ENCODE data around the gene OR51G2.

OR51G2 gene

DNA sequence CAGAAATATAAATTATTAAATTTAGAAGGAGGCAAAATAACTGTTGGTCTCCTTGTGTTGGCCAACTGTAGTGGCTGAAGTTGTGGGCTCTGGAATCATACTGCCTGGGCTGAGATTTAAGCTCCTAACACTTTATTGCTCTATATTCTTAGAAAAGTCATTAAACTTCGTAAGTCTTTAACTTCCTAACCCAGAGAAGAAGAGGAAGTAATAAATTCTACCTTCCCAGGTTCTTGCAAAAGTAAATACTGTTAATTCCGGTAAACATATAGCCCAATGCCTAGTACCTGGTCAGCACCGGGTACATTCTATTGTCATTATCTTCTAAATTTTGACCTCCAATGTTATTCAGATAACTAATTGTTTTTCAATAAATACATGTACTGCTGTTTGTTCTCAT, 33.0 kb downstream of the OR51G2 start:
- TF ChIP-seq CTCF (IDR thresholded peaks at IDR 0.05; ENCODE audit: low read depth, low read length) (no peak), MYC (IDR thresholded peaks at IDR 0.05; ENCODE audit: low read depth, low read length) (no peak), POLR2A (IDR thresholded peaks at IDR 0.05; ENCODE audit: extremely low read depth, insufficient read length) (no peak)
- TF ChIP-seq, protein P1, sequence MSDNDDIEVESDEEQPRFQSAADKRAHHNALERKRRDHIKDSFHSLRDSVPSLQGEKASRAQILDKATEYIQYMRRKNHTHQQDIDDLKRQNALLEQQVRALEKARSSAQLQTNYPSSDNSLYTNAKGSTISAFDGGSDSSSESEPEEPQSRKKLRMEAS (IDR thresholded peaks at IDR 0.05; ENCODE audit: low read depth, low read length): no peak
- no peak overlapping the region for H3K4me3 ChIP-seq (ENCODE audit: low read depth, low read length)
- DNase-seq (ENCODE audit: low read depth): no peak

- TF ChIP-seq, protein P1 (IDR thresholded peaks at IDR 0.05; ENCODE audit: low read depth, low read length): no peak
- TF ChIP-seq CTCF (IDR thresholded peaks at IDR 0.05; ENCODE audit: low read depth, low read length): no peak
- H3K4me3 ChIP-seq (ENCODE audit: low read depth, low read length): no peak overlapping the region
- DNase-seq (ENCODE audit: low read depth): no peak
These were observed 34.8 kb downstream of the OR51G2 start for GRCh38 chr11:4884361-4884760.

- TF ChIP-seq CTCF (IDR thresholded peaks at IDR 0.05; ENCODE audit: low read depth, low read length): no peak
- TF ChIP-seq MYC (IDR thresholded peaks at IDR 0.05; ENCODE audit: low read depth, low read length): no peak
- TF ChIP-seq, protein P1 (IDR thresholded peaks at IDR 0.05; ENCODE audit: low read depth, low read length): no peak
- TF ChIP-seq POLR2A (IDR thresholded peaks at IDR 0.05; ENCODE audit: extremely low read depth, insufficient read length): no peak
- DNase-seq (ENCODE audit: low read depth): no peak
- no peak overlapping the region for H3K4me3 ChIP-seq (ENCODE audit: low read depth, low read length)
These were observed 36.6 kb downstream of the OR51G2 start for GRCh38 chr11:4882543-4882942.

GRCh38 chr11:4881860-4882500, 37.2 kb downstream of the OR51G2 start, which contains the start of gene OR51T1:
Gene OR51T1 (plus strand): TSS chr11:4881900. CDS start chr11:4881900, 0 bp downstream.
- DNase-seq (ENCODE audit: low read depth): no peak
- TF ChIP-seq MYC (IDR thresholded peaks at IDR 0.05; ENCODE audit: low read depth, low read length): no peak
- TF ChIP-seq POLR2A (IDR thresholded peaks at IDR 0.05; ENCODE audit: extremely low read depth, insufficient read length): no peak
- TF ChIP-seq, protein P1 (IDR thresholded peaks at IDR 0.05; ENCODE audit: low read depth, low read length): no peak
- no peak for TF ChIP-seq CTCF (IDR thresholded peaks at IDR 0.05; ENCODE audit: low read depth, low read length)
- no peak within 1 kb of the TSS for H3K4me3 ChIP-seq (ENCODE audit: low read depth, low read length)

GRCh38 chr11:4881188-4881587, 38.0 kb downstream of the OR51G2 start:
- no peak overlapping the region for H3K4me3 ChIP-seq (ENCODE audit: low read depth, low read length)
- TF ChIP-seq POLR2A (IDR thresholded peaks at IDR 0.05; ENCODE audit: extremely low read depth, insufficient read length) (no peak), CTCF (IDR thresholded peaks at IDR 0.05; ENCODE audit: low read depth, low read length) (no peak), MYC (IDR thresholded peaks at IDR 0.05; ENCODE audit: low read depth, low read length) (no peak)
- TF ChIP-seq, protein P1 (IDR thresholded peaks at IDR 0.05; ENCODE audit: low read depth, low read length): no peak
- DNase-seq (ENCODE audit: low read depth): no peak
